Tibial artery (tissue), 4 donors: ENCODE measurements around the gene TGDS.

ENCODE experiments used
- DNase-seq, 2 donors: peaks; one replicate each; pipeline ENCODE4 v3.0.0-alpha.2; 2019
- H3K27ac ChIP-seq, 2 donors: fragments of 200-600 bp; sonication (generic) in 1 of 2; 1 replicate in 1 of 2; 2 replicates in 1 of 2; pipeline ENCODE4 v1.5.1; 2018 to 2019; ENCODE audit warnings: mild to moderate bottlenecking in 1 of 2
- H3K27me3 ChIP-seq, 2 donors: fragments of 200-600 bp; sonication (generic) in 1 of 2; one replicate each; pipeline versions ENCODE4 v1.5.1 to v1.6.0; 2016 to 2019
- H3K36me3 ChIP-seq, 3 donors: fragments of 200-600 bp; sonication (generic) in 2 of 3; one replicate each; pipeline ENCODE4 v1.5.1; 2016 to 2019; ENCODE audit warnings: mild to moderate bottlenecking in 2 of 3
- H3K4me1 ChIP-seq, 4 donors: fragments of 200-600 bp; sonication (generic) in 2 of 4; 1 replicate in 3 of 4; 2 replicates in 1 of 4; pipeline ENCODE4 v1.5.1; 2016 to 2019
- H3K4me3 ChIP-seq, 2 donors: fragments of 200-600 bp; sonication (generic) in 1 of 2; 1 replicate in 1 of 2; 2 replicates in 1 of 2; pipeline ENCODE4 v1.5.1; 2018 to 2019; ENCODE audit warnings: mild to moderate bottlenecking in 2 of 2
- H3K9me3 ChIP-seq, 3 donors: fragments of 200-600 bp; sonication (generic) in 1 of 3; one replicate each; pipeline ENCODE4 v1.5.1; 2016 to 2019
- intact Hi-C: fragments of 100-400 bp; cut with DNase I; formaldehyde crosslinking; loops from one replicate; pipeline ENCODE4 v1.15.0; 2023; ENCODE audit warnings: low total_unique reads
- TF ChIP-seq, protein P1 (sequence below), 2 experiments: fragments of 200-600 bp in 1 of 2; fragments of 450-650 bp in 1 of 2; IDR thresholded peaks; one replicate each; pipeline ENCODE4 v1.5.1; 2017 to 2019; ENCODE audit warnings: antibody characterized with exemption in 2 of 2, mild to moderate bottlenecking in 1 of 2, moderate library complexity in 1 of 2

TGDS gene

GRCh38 chr13:94588541-94588940 lies 7.4 kb downstream of the TGDS start:
- no peak for DNase-seq
- Histone ChIP-seq H3K4me1 (no peaks in the 10 kb centered on the region), H3K27me3 (no peaks in the 10 kb centered on the region), H3K27ac (no peak overlapping the region), H3K36me3 (peaks cover 0 to 33% (median 24%) of the 10 kb centered on the region in 3 donors), H3K9me3 (no peaks in the 10 kb centered on the region), H3K4me3 (no peak overlapping the region)
- TF ChIP-seq, protein P1, sequence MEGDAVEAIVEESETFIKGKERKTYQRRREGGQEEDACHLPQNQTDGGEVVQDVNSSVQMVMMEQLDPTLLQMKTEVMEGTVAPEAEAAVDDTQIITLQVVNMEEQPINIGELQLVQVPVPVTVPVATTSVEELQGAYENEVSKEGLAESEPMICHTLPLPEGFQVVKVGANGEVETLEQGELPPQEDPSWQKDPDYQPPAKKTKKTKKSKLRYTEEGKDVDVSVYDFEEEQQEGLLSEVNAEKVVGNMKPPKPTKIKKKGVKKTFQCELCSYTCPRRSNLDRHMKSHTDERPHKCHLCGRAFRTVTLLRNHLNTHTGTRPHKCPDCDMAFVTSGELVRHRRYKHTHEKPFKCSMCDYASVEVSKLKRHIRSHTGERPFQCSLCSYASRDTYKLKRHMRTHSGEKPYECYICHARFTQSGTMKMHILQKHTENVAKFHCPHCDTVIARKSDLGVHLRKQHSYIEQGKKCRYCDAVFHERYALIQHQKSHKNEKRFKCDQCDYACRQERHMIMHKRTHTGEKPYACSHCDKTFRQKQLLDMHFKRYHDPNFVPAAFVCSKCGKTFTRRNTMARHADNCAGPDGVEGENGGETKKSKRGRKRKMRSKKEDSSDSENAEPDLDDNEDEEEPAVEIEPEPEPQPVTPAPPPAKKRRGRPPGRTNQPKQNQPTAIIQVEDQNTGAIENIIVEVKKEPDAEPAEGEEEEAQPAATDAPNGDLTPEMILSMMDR (IDR thresholded peaks at IDR 0.05) = no peak
- intact Hi-C loops = no loop called here

GRCh38 chr13:94586371-94586770 lies 9.6 kb downstream of the TGDS start:
- intact Hi-C loops = no loop called here
- DNase-seq = no peak
- H3K36me3 ChIP-seq = peaks cover 15 to 35% (median 32%) of the 10 kb centered on the region in 3 donors

GRCh38 chr13:94585543-94586101 lies 10.3 kb downstream of the TGDS start:
- intact Hi-C loops = no loop called here
- H3K4me3 ChIP-seq = no peak overlapping the region
- peaks cover 23 to 39% (median 32%) of the 10 kb centered on the region in 3 donors for H3K36me3 ChIP-seq
- H3K9me3 ChIP-seq = no peaks in the 10 kb centered on the region
- no peak overlapping the region for H3K27ac ChIP-seq
- H3K27me3 ChIP-seq = no peaks in the 10 kb centered on the region
- TF ChIP-seq, protein P1 (IDR thresholded peaks at IDR 0.05) = no peak
- no peak for DNase-seq
- H3K4me1 ChIP-seq = no peaks in the 10 kb centered on the region

More at GRCh38 chr13:94586371-94586770, 9.6 kb downstream of the TGDS start:
- Histone ChIP-seq H3K4me1 (no peaks in the 10 kb centered on the region), H3K27ac (no peak overlapping the region), H3K4me3 (no peak overlapping the region), H3K9me3 (no peaks in the 10 kb centered on the region), H3K27me3 (no peaks in the 10 kb centered on the region)
- TF ChIP-seq, protein P1 (IDR thresholded peaks at IDR 0.05) = no peak

DNA sequence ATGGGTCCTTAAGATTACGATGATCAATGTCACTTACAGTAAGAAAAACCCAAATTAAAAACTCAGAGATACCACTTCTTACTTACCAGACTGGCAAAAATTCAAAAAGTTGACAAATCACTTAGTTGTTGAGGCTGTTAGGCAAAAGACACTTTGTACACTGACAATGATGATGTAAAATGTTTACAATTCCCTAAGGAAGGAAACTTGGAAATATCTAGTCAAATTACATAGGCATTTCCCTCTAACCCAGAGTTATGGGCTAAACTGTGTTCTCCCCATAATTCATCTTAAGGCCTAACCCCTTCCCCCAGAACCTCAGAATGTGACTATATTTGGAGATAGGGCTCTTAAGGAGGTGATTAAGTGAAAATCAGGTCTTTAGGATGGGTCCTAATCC lies 12.0 kb downstream of the TGDS start:
- no peak overlapping the region for H3K4me3 ChIP-seq
- no peak for DNase-seq
- H3K36me3 ChIP-seq = peaks cover 39 to 56% (median 41%) of the 10 kb centered on the region in 3 donors
- intact Hi-C loops = no loop called here
- no peaks in the 10 kb centered on the region for H3K9me3 ChIP-seq
- H3K27me3 ChIP-seq = no peaks in the 10 kb centered on the region
- no peak overlapping the region for H3K27ac ChIP-seq
- TF ChIP-seq, protein P1 (IDR thresholded peaks at IDR 0.05) = no peak
- H3K4me1 ChIP-seq = no peaks in the 10 kb centered on the region

DNA sequence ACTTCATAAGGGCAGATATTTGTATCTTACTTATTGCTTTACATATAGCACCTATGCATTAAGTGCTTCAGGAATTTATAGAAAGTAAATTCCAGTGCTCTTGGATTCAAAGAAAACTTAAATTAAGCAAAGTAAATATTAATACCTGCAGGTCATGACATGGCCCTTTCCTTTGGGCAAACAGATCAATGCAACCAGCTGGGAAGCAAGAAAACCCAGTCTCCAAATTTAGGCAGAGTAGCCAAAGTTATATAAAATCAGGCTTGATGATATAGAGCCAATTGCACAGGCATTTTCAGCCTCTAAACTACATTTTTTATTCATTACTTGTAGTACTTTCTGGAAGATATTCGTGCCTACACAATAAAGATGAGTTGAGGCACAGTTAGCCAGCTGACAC lies 16.9 kb downstream of the TGDS start:
- H3K4me1 ChIP-seq = no peaks in the 10 kb centered on the region
- no peak overlapping the region for H3K27ac ChIP-seq
- H3K36me3 ChIP-seq = peaks cover 71 to 87% (median 81%) of the 10 kb centered on the region in 3 donors
- H3K27me3 ChIP-seq = no peaks in the 10 kb centered on the region
- intact Hi-C loops = no loop called here
- TF ChIP-seq, protein P1 (IDR thresholded peaks at IDR 0.05) = no peak
- no peaks in the 10 kb centered on the region for H3K9me3 ChIP-seq
- H3K4me3 ChIP-seq = no peak overlapping the region
- DNase-seq = no peak

DNA sequence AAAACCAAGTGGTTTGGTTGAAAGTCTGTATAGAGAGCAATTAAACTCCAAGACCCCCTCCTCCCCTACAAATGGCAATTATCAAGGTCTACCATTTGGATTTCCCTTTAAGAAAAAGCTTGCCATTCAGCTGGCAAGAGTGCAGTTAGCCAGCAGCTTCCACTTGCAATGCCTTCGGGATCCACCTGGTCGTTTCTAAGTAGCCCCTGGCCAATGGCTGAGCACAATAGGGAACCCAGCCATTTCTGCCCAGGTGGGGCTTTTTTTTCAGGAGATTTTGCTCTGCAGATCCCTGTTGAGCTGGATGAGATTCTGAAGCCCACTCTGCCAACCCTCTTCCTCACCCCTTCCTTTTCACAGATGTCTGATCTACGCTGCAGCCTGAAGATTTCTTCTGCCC lies 26.3 kb downstream of the TGDS start:
- H3K27ac ChIP-seq = no peak overlapping the region
- no peaks in the 10 kb centered on the region for H3K4me1 ChIP-seq
- peaks cover 43 to 59% (median 44%) of the 10 kb centered on the region in 3 donors for H3K36me3 ChIP-seq
- TF ChIP-seq, protein P1 (IDR thresholded peaks at IDR 0.05) = no peak
- DNase-seq = no peak
- no peaks in the 10 kb centered on the region for H3K27me3 ChIP-seq
- no peak overlapping the region for H3K4me3 ChIP-seq
- H3K9me3 ChIP-seq = no peaks in the 10 kb centered on the region
- intact Hi-C loops = no loop called here
